ENCODE measurements around the gene VAV2. TPM values are rescaled to one million over a fixed set of nuclear protein-coding genes. Genes with fewer than 3 reads are reported as not detected.
"Not testable (repeated sequence)": the region's sequence is repeated elsewhere in the genome, so short reads cannot be mapped to it uniquely, and the experiment has no call there.

VAV2 gene
- total and polyA plus RNA-seq, 9 of the 15 experiments (the other 6 are each of a cell fraction or from before 2014, with no cell fraction given) = 0.01 to 2.7 (median 1.0) TPM; not detected in 1

GRCh38 chr9:133767008-133767407 is 225.1 kb downstream of the VAV2 start:
- ATAC-seq (no peak), FAIRE-seq (no peak), DNase-seq (ENCODE audit: extremely low read depth in 1 of 4, low spot score in 3 of 4) (no peak)
- in situ Hi-C loops (cut with MboI) (no loop called here), intact Hi-C loops (cut with micrococcal nuclease) (no loop called here)
- H3K4me2 ChIP-seq (ENCODE audit: insufficient read depth, low read length) = no peak overlapping the region
- WGBS (ENCODE audit: insufficient coverage, low coverage, missing lambda C conversion rate) = 0% methylated on average over 1 of the region's 1 CpG
- TF ChIP-seq POLR2G (IDR thresholded peaks at IDR 0.05; ENCODE audit: low read depth, low read length) = no peak
- peak; percentile 99 for TF ChIP-seq ZNF507 (tag; conservative IDR thresholded peaks at IDR 0.05)
- TF ChIP-seq ZNF354B (CRISPR knock-in tag; IDR thresholded peaks at IDR 0.05) = peak; percentile 96
- ChIA-PET POLR2A (interaction anchor here (0.7 kb wide), 1 partner anchor 175 kb away, joined by 4 read pairs; no protein-coding TSS in a partner anchor), CTCF (ENCODE audit: low intra/inter-chr PET ratio) (no interaction called here)
- H4K20me1 ChIP-seq (replicated peaks; ENCODE audit: control insufficient read depth, insufficient read depth, low read length) = no peaks in the 10 kb centered on the region
- H3K79me2 ChIP-seq (ENCODE audit: control insufficient read depth, insufficient read depth, low read length) = no peaks in the 10 kb centered on the region
- no peaks in the 10 kb centered on the region for H3K9me1 ChIP-seq (ENCODE audit: control insufficient read depth, insufficient read depth, low read length)
- no peak overlapping the region for H2AFZ ChIP-seq (ENCODE audit: low read depth, low read length)
- BruUV-seq (replicated peaks) = no TSS peak
- H3K9ac ChIP-seq (ENCODE audit: insufficient read depth in 1 of 2, low read depth in 2 of 2, low read length in 2 of 2) = no peak overlapping the region
- H3K4me1 ChIP-seq (replicated peaks in 1 of 2; ENCODE audit: control insufficient read depth in 2 of 2, insufficient read depth in 2 of 2, low read length in 2 of 2) = no peaks in the 10 kb centered on the region
- H3K9me3 ChIP-seq (replicated peaks; ENCODE audit: control insufficient read depth, insufficient read depth, low read depth, low read length) = no peaks in the 10 kb centered on the region
- H3K4me3 ChIP-seq = no peak overlapping the region
- no peaks in the 10 kb centered on the region; a peak in 2 of 5 replicates for H3K27me3 ChIP-seq (ENCODE audit: control insufficient read depth in 2 of 2, insufficient read depth in 2 of 2, low read length in 2 of 2)
- no peaks in the 10 kb centered on the region for H3K36me3 ChIP-seq (ENCODE audit: control insufficient read depth, insufficient read depth, low read length)
- H3K27ac ChIP-seq (ENCODE audit: extremely low read depth, low read depth, low read length) = no peak overlapping the region

- H3K4me2 ChIP-seq (ENCODE audit: insufficient read depth, low read length); H3K4me3 ChIP-seq; H2AFZ ChIP-seq (ENCODE audit: low read depth, low read length); H3K9me3 ChIP-seq (replicated peaks; ENCODE audit: control insufficient read depth, insufficient read depth, low read depth, low read length); in situ Hi-C loops (cut with MboI); DNase-seq (ENCODE audit: extremely low read depth in 1 of 4, low spot score in 3 of 4); H3K79me2 ChIP-seq (ENCODE audit: control insufficient read depth, insufficient read depth, low read length); CTCF ChIA-PET (ENCODE audit: low intra/inter-chr PET ratio); BruUV-seq (replicated peaks); ATAC-seq; H3K36me3 ChIP-seq (ENCODE audit: control insufficient read depth, insufficient read depth, low read length); H3K9me1 ChIP-seq (ENCODE audit: control insufficient read depth, insufficient read depth, low read length); H4K20me1 ChIP-seq (replicated peaks; ENCODE audit: control insufficient read depth, insufficient read depth, low read length); H3K27ac ChIP-seq (ENCODE audit: extremely low read depth, low read depth, low read length); H3K4me1 ChIP-seq (replicated peaks in 1 of 2; ENCODE audit: control insufficient read depth in 2 of 2, insufficient read depth in 2 of 2, low read length in 2 of 2); FAIRE-seq; POLR2A ChIA-PET; intact Hi-C loops (cut with micrococcal nuclease); H3K9ac ChIP-seq (ENCODE audit: insufficient read depth in 1 of 2, low read depth in 2 of 2, low read length in 2 of 2); H3K27me3 ChIP-seq (ENCODE audit: control insufficient read depth in 2 of 2, insufficient read depth in 2 of 2, low read length in 2 of 2): not testable (repeated sequence)
- 0% methylated on average over 2 of the region's 3 CpGs for WGBS (ENCODE audit: insufficient coverage, low coverage, missing lambda C conversion rate)
- 0 out of 2 replicates have a peak, but pooled peaks have one; percentile 17 for TF ChIP-seq BCOR (IDR thresholded peaks at IDR 0.05)
Measured at GRCh38 chr9:133766234-133766633, 225.9 kb downstream of the VAV2 start.

Data from K562 (cell line).